Amniotic epithelial cell (primary cell): ENCODE results near the gene RGSL1.

Source experiments
- DNase-seq: peaks from one replicate; pipeline ENCODE4 v3.0.0-alpha.2; 2010; ENCODE audit warnings: low read depth

The RGSL1 gene

DNA sequence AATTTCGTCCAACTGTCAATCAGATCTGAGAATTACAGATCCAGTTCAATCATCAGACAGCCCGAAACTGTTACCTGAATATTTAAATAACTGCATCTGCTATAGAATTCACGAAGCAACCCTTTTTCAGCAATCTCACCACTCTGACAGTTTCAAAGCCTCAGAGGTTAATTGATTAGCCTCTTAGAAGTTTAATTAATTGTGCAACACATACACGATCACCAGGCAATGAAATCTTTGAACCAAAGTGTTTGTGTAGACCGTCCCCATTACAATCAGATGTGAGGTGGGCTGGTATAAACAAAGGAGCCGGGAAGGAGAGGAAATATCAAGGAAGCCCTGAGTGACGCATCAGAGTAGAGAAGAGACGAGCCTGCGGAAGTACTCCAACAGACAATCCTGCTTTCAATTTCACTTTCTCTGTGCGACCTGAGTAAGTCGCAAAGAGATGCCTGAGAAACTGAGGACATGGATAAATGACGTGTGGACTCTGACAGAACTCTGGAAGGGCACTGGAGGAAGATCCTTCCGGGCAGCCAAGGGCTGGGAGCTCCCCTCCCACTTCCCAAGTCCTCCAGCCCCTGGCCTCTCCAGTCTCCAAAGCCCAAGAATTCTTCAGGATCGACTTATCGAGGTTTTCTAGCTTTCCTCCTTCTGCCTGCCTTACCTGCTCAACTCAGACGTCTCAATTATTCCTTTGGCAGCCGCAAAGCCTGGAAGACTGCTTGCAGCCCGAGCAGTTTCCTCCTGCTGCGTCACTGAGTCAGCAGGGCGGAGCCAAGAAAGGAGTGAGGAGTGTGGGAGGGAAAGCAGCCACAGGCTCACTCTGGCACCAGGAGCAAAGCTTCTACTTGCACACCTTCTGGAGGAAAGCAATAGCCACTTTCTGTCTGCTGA lies 138.8 kb downstream of the RGSL1 start, which contains the start of gene RNASEL:
Gene RNASEL (minus strand): TSS at position 757 of the 897 bp plus-strand sequence. CDS start 2,450 bp downstream, outside the sequence.
- peak; percentile 84 for DNase-seq

DNA sequence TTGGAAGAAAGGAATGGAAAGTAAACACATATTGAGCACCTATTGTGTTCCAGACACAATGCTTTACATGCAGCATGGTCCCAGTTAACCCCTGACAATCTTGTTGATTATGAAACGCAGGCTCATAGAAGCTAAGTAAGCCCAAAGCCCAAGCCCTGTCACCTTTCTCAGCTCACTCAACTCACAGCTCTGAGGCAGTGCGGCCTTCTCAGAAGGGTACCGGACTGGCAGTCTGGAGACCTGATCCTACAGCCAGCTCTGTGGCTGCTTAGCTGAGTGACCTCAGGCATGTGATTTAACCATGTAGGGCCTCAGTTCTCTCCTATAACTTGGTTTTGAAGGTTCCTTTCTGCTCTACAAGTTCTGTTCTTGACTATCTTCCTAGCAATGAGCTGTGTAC lies 139.6 kb downstream of the RGSL1 start:
- DNase-seq: no peak

DNA sequence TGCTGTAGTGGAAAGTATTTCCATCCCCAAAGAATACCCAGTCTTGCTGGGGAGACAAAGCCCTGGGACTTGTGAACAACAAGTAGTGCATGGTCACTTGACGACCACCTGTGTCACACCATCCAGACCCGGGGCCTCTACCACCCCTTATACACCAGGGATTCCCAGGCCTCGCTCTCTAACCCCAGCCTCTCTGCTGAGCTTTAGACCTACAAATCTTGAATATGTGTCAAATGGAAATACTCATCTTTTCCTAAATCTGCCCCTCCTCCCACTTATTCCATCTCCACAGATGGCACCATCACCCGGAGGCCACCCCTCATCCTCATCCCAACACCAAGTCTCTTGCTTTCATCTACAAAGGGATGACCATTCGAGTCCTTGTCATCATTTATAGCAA lies 140.0 kb downstream of the RGSL1 start:
- DNase-seq: no peak

DNA sequence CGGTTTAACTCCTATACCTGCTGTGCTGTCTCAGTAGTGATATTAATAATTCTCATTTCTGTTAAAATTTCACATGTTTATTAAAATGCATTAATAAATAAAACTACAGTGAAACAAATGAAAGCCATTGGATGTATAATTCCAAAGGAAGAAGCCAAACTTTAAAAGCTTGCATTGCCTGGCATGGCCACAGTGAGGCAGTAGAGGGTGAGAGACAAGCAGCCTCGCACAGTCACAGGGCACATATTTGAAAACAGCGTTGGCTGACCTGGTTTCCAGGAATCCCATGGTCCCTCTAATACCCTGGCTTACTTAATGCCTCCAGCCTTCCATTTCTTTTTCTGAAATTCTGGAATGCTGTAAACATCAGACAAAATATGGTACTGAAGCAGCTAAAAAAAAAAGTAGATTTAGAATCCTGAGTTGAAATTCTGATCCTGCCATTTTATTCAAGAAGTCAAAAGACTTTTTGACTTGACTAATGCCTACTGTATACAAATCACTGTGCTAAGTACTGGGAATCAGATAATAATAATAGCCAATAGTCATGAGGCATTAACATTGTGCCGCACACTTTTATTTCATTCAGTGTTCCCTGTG lies 145.8 kb downstream of the RGSL1 start:
- DNase-seq: peak; percentile 87

DNA sequence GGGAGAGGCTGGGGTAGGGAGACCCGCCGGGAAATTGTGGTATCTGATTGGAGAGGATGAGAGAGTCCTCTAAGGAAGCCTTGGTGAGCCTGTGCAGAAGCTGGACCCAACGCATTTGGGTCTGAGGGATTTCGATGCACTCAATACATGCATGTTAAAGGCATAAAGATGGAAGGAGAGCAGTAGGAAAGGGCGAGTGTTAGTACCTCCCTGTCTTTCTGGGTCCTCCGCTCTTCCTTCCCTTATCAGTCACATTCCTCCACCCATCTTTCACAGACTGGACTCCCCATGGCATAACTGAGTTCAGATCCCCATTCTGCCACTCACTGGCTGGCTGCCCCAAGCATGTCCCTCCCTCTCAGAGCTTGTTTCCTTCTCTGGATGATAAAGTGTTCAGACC lies 147.0 kb downstream of the RGSL1 start:
- DNase-seq: no peak

DNA sequence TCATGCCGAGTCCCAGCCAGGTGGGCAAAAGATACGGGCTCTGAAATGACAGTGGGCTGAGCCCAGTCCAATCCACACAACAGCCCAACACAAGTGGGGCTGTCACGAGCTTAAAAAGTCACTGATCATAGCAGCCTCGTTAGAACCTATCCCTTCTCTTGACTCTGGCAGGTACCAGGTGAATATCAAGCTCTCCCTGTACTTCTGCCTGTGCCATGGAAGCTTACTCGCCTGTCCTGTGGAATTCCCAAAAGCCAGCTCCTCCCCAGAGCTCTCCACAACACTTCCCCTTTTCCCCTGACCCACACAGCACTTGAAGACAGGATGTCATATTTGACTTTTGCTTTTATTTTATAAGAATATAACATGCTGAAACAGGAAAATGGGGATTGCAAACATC lies 148.3 kb downstream of the RGSL1 start:
- no peak for DNase-seq

DNA sequence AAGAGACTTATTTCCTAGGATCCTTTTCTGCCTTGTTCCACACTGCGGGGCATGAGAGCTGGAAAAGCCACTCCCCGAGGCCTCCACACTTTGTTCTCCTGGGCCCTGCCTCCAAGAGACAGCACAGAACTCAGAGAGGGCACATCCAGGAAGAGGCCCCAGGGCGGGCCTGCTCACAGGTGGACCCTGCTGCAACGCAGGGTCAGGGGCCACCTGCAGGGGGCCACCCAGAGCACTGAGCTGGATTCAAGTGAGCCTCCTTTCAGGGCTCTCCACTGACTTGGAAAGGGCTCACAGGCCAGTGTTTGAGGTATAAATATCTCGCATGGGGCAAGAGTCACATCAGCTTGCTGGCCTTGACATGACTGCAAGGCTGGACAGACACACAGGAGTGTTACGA lies 149.4 kb downstream of the RGSL1 start:
- DNase-seq: no peak

DNA sequence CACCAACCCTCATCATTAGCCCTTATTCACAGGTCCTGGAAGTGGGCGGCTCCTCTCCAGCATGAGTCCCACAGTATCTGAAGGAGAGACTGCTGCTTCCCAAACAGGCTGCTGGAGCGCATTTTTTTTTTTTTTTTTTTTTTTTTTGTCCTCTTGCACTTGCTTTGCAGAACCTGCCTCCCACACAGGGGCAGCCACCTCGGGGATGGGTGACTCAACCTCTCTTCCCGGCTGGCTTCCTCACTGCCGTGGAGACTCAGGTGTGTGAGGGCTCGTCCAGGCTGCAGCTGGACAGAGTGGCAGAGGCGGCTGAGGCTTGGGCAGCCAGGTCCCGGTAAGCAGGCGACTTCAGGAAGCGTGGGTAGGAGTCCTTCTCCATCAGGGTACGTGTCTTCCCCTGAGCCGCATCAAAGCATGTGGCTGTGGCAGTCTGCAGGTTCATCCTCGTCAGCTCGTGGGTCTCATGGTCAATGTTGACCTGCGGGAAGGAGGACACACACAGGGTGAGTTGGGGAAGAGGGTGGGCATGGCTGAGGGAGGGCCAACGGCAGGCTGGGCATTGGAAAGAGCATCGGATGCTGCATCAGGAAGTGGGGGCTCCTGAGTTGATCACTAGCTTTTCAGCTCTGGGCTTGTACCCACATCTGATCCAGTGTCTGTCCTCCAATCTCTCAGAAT lies 150.2 kb downstream of the RGSL1 start:
- DNase-seq: no peak

DNA sequence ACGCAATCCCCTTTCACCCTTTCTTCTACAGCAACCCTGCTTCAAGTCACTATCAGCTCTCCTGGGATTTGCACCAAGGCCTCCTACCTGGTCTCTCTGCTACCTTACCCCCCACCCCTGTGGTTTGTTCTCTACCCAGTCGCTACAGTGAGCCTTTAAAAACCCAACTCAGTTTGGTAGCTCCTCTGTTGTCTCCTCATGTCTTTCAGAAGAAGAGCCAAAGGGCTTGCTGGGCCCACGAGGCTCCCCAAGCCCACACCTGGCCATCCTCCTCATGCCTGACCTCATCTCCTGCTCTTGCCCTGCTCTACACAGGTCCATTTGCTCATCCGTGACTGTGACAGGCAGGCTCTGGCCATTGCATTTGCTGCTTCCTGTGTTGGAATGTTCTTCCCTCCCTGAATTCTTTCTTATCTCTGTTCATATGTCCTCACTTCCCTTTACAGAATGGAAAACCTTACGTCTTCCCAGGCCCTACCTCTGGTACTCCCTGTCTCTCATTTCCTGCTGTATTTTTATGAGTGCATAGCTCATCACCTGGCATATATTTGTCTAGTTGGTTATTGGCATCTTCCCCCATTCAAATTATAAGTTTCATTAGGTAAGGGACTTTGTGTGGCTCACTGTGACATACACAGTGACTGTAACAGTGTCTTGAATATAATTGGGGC lies 150.9 kb downstream of the RGSL1 start:
- DNase-seq: no peak

DNA sequence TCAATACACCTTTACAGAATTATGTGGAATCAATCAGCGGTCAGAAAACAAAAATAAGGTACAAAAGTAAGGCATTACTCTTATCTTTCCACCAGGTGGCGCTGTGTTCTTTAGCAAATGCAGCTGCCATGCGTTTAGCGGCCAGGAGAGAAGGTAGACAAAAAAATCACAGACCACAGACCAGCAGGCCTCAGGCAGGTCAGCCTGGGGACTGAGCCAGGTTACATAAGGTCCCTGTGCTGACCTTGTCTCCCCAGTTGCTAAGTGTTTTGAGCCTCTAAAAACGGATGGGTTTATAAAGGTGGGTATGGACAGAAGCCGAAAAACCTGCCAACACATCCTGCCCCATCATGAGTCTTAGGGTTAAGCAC lies 151.5 kb downstream of the RGSL1 start:
- DNase-seq: peak; percentile 63

DNA sequence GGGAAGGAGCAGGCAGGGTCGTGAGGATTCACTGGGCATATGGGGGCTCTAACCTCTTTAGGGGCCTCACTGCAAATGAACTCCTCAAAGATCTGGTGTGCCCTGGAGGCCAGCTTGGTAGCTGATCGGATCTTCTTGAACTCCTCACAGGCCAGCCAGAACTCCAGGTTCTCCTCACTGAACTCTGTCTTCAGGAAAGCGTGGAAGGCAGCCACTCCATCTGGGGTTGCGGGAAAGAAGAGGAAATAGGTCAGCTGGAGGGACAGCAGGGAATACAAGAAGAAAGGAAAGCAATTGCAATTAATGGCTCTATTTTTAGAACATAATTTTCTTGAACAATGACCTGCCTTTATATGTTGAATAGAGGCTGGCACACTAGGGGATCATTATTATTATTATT lies 152.0 kb downstream of the RGSL1 start:
- DNase-seq: no peak

DNA sequence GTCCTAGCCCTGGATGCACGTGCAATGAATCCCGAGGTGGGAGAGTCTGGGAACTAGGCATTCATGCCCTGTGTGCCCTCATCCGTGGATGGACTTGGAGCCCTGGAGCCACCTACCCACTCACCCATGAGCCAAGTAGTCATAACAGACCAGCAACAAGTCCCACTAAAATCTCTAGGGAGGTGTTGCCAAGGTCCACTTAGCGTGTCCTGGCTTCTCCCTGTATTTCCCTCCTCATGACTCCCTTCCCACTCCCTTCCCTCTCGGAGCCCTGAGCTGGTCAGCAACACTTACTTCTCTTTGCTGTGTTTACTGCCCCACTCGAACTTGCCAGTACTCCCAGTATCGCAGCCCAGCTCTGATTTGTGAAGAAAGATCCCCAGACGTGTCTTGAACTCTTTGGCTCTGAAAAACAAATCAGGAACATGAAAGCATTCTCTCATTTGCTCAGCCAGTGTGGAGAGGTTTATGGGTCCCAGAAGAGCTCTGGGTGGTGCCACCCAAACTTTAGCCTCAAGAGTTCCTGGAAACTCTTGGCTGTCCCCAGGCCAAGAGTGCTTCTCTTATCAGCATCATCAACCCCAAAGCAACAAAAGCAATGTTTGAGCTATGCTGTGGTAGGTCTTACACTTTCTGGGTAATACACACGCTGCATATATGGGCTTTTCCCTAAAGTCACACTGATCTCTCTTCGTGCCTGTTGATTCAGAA lies 153.1 kb downstream of the RGSL1 start:
- no peak for DNase-seq

DNA sequence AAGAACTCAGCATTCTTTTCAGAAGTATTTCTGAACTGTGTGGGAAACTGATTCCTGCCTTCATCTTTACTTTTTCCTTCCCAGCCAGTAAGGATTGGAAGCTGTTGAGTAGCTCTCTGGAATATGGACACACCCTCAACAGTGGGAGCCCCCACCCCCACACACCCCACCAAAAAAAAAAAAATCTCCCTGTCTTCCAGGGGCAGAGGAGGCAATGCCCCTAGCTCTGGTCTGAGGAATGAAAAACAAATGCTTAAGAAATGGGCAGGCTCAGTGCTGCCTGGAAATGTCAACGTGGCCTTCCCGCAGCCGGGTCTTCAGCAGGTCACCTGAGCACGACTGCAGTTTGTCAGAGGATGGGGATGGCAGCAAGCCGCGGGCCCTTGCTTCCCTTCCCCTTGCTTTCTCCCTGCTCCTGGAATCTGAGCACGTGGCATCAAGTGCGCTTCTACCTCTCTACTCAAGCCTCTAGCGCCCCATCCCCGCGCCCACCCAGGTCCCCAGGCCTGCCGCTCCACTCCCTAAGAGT lies 153.8 kb downstream of the RGSL1 start:
- DNase-seq: no peak

DNA sequence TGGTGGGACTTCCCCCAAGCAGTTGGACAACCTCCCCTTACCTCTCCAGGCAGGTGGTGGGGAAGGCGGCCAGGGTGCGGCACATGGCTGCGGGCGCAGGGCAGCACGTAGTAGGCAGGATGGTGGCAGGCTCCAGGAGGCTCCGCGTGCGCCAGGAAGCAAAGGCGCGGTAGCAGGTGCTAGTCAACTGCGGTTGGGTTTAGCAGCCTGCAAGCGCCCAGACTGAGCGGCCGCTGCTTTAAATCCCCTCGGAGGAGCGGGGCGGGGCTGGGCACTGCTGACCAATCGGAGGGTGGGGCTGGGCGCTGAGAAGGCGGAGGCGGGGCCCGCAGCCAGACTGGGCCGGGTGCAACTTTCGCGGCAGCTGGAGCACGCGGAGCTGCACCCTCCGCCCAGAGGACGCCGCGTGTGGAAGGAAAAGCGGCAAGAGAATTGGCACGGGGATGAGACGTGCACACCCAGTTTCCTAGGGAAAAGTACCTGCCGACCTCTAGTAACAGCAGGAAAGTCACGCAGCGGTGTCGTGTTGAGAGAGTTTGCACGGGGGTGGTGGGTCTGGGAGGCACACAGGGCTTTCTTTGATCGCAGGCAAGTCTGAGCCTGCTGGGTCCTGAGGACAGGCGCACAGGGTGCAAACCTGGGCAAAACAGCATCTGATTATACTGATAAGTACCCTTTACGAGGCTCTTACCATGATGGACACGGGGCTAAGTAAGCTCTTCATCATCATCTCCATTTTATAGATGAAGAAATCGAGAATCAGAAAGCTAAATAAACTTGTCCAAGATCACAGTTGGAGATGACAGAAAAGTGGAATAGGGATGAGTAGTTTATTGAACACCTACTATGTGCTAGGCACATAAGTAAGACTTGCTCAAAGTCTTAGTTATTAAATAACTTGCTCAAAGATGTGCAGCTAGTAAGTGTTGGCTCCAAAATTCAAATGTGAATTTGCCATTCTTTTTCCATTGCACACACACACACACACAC lies 154.5 kb downstream of the RGSL1 start, which contains the start of gene RGS16:
Gene RGS16 (minus strand): TSS at position 215 of the 990 bp plus-strand sequence. CDS start 130 bp downstream, at position 85.
- DNase-seq: peak; percentile 56

DNA sequence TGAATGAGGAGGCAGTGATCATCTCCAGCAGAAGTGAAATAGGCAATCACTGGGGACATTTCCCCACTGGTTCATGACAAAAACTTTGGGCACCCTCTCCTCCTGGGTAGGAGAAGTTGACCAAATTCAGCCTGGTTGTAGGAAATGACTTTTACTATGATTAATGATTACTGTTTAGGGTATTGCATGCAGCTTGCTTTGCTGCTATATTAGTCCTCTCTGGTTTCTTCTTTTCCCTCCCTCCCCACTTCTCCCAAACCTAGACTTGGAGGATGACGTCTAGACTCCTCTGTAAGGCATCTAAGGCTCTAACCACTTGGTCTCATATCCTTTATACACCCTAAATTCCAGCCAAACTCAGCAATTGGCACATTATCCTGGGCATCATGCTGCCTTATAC lies 157.6 kb downstream of the RGSL1 start:
- no peak for DNase-seq

DNA sequence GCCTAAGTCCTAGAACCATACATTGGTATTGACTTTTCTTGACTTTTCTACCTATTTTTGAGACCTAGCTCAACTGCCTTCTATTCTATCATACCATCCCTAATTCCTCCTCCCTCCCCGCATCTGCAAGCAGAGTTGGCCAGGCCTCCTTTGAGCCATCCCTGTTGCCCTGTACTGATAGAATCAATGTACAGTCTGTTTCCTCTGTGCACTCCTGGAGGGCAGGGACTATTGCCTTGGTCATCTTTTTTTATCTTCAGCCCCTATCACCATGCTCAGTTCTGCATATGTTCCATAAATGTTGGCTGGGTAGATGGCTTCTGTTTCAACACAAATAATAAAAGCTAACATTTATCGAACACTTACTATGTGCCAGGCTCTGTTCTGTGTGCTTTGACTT lies 158.3 kb downstream of the RGSL1 start:
- no peak for DNase-seq

DNA sequence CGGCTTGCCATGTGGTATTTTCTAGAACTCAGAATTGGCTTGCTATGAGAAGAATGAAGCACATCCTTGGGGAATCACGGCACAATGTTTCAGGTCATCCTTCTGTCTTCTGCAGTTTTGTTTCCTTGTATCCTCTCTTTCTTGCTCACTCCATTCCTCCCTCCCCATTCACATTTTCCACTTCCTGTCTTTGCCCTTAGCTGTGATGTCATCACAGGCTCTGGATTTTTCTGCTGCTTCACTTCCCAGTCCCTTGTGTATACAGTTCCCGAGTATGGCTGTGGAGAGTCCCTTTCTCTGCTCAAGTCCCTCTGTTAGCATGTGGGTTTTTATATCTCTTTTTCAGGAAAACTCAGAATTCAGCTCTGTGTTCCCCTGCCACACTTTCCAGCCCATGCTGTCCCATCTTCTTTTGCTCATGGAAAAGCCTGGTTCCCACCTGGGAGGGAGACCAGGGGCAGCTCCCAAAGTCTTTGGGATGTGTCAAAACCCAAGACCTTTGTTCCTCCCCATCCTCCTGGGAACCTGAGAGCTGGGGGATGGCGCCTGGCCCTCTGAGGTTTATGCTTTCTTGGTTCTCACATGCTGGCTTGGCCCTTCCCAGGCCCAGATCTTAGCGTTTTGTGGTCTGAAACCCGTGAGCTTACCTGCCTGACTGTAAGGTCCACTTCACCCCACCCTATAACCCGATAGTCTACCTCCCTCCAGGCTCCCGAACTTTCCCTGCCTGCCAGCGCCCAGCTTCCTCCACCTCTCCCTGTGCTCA lies 159.1 kb downstream of the RGSL1 start:
- DNase-seq: no peak
